ENCODE data around the gene EIF4A2.

- TF ChIP-seq EZH2 (IDR thresholded peaks at IDR 0.05) = no peak
- no peak for TF ChIP-seq CTCF (IDR thresholded peaks at IDR 0.05 in 2 of 3, conservative IDR thresholded peaks at IDR 0.05 in 1 of 3; ENCODE audit: borderline replicate concordance in 1 of 3, insufficient read depth in 1 of 3, low read depth in 2 of 3, low read length in 2 of 3)
- no peak for TF ChIP-seq POLR2AphosphoS5 (IDR thresholded peaks at IDR 0.05; ENCODE audit: low read depth, low read length)
- no peak for TF ChIP-seq EZH2phosphoT487 (IDR thresholded peaks at IDR 0.05; ENCODE audit: borderline replicate concordance)
- no peak for TF ChIP-seq ZBTB33 (IDR thresholded peaks at IDR 0.05; ENCODE audit: extremely low read depth, insufficient replicate concordance, low read length)
- no peak for TF ChIP-seq EGR1 (IDR thresholded peaks at IDR 0.05; ENCODE audit: low read depth)
- TF ChIP-seq RAD21 (IDR thresholded peaks at IDR 0.05; ENCODE audit: low read depth) = no peak
Measured at GRCh38 chr3:186750316-186750715, 33.1 kb upstream of the EIF4A2 start.
